Measurements from ENCODE around the gene A2M.

DNA sequence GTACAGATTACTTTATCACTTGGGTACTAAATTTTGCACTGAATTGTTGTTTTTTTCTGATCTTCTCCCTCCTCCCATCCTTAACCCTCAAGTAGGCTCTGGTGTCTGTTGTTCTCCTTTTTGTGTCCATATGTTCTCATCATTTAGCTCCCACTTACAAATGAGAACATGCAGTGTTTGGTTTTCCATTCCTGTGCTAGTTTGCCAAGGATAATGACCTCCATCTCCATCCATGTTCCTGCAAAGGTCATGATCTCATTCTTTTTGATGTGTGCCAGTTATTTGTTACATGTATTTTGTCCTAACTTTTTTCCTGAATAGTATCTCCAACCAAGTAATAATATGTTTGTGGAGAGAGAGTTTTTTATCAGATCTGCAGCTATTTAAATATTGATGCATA, 44.2 kb downstream of the A2M start:
- TF ChIP-seq, protein P1, sequence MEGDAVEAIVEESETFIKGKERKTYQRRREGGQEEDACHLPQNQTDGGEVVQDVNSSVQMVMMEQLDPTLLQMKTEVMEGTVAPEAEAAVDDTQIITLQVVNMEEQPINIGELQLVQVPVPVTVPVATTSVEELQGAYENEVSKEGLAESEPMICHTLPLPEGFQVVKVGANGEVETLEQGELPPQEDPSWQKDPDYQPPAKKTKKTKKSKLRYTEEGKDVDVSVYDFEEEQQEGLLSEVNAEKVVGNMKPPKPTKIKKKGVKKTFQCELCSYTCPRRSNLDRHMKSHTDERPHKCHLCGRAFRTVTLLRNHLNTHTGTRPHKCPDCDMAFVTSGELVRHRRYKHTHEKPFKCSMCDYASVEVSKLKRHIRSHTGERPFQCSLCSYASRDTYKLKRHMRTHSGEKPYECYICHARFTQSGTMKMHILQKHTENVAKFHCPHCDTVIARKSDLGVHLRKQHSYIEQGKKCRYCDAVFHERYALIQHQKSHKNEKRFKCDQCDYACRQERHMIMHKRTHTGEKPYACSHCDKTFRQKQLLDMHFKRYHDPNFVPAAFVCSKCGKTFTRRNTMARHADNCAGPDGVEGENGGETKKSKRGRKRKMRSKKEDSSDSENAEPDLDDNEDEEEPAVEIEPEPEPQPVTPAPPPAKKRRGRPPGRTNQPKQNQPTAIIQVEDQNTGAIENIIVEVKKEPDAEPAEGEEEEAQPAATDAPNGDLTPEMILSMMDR (IDR thresholded peaks at IDR 0.05): no peak
- no peak for TF ChIP-seq POLR2A (IDR thresholded peaks at IDR 0.05)

Measured in adrenal gland (tissue), 5 donors.